Thoracic aorta (tissue), 2 donors: Measurements from ENCODE around the gene MED13L. TPM values are rescaled to one million over a fixed set of nuclear protein-coding genes. Genes with fewer than 3 reads are reported as not detected.

Source experiments
- ATAC-seq: fragments of 150-250 bp; one replicate; pipeline ENCODE4 v1.8.0; 2017; ENCODE audit warnings: low read depth; ENCODE audit not compliant: insufficient number of reproducible peaks, low FRiP score
- DNase-seq: peaks from one replicate; pipeline ENCODE4 v3.0.0-alpha.2; 2020; ENCODE audit warnings: low spot score
- H3K27ac ChIP-seq, 2 donors: fragments of 200-600 bp; sonication (generic); 1 replicate in 1 of 2; 2 replicates in 1 of 2; pipeline ENCODE4 v1.5.1; 2016; ENCODE audit warnings: mild to moderate bottlenecking in 2 of 2, moderate library complexity in 2 of 2
- H3K27me3 ChIP-seq: fragments of 200-600 bp; sonication (generic); replicated peaks from 2 replicates; pipeline ENCODE4 v1.6.0; 2016; ENCODE audit warnings: mild to moderate bottlenecking; ENCODE audit not compliant: insufficient read depth
- H3K36me3 ChIP-seq: fragments of 200-600 bp; sonication (generic); one replicate; pipeline ENCODE4 v1.5.1; 2016
- H3K4me1 ChIP-seq, 2 donors: fragments of 200-600 bp; sonication (generic); 1 replicate in 1 of 2; 2 replicates in 1 of 2; pipeline versions ENCODE4 v1.5.1 to v1.6.0; 2016; ENCODE audit warnings: low read depth in 2 of 2, mild to moderate bottlenecking in 1 of 2; ENCODE audit not compliant: control insufficient read depth in 1 of 2
- H3K4me3 ChIP-seq: fragments of 200-600 bp; sonication (generic); 2 replicates; pipeline ENCODE4 v1.5.1; 2016; ENCODE audit warnings: mild to moderate bottlenecking
- H3K9me3 ChIP-seq: fragments of 200-600 bp; sonication (generic); 2 replicates; pipeline ENCODE4 v1.5.1; 2016
- total RNA-seq, 2 donors: library from RNA; depleted of rRNA; stranded (reverse); fragments of >200 nt; gene quantifications; one replicate each; pipeline versions ENCODE4 v1.1.0 to v1.2.3, GENCODE V29; 2016
- TF ChIP-seq, protein P1 (sequence below): fragments of 200-600 bp; sonication (generic); IDR thresholded peaks from one replicate; pipeline ENCODE4 v1.5.1; 2019; ENCODE audit warnings: antibody characterized with exemption

Gene MED13L
- total RNA-seq, 2 donors from 2014 or later = 186 to 221 TPM

DNA sequence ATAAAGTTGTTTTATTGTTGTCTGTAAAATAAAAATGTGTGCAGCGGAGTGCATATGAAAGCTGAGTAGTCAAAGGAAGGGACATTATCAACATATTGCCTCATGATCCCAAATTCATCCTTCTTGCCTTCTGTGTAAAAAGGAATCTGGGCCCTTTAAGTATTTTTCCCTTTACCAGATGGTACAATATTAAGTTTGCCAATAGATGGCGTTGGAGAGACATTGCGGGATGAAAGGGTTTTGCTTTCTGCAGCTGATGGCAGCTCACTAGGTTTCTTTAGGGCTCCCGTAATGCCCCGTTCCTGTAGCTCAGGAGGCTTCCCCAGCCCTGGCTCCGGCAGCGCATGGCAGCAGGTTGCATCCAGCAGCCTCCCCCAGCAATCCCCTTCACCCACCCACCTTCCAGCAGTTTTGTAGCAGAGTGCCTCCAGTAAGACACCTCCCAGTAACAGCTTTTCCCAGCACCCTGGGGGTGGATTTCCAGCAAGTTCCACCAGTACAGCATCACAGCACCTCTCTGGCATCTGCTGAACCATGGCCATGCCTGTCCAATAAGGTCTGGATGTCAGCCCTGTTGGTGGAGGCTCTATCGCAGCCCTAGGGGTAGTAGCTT lies 354.4 kb downstream of the MED13L start:
- no peaks in the 10 kb centered on the region for H3K27me3 ChIP-seq
- TF ChIP-seq, protein P1, sequence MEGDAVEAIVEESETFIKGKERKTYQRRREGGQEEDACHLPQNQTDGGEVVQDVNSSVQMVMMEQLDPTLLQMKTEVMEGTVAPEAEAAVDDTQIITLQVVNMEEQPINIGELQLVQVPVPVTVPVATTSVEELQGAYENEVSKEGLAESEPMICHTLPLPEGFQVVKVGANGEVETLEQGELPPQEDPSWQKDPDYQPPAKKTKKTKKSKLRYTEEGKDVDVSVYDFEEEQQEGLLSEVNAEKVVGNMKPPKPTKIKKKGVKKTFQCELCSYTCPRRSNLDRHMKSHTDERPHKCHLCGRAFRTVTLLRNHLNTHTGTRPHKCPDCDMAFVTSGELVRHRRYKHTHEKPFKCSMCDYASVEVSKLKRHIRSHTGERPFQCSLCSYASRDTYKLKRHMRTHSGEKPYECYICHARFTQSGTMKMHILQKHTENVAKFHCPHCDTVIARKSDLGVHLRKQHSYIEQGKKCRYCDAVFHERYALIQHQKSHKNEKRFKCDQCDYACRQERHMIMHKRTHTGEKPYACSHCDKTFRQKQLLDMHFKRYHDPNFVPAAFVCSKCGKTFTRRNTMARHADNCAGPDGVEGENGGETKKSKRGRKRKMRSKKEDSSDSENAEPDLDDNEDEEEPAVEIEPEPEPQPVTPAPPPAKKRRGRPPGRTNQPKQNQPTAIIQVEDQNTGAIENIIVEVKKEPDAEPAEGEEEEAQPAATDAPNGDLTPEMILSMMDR = no peak

DNA sequence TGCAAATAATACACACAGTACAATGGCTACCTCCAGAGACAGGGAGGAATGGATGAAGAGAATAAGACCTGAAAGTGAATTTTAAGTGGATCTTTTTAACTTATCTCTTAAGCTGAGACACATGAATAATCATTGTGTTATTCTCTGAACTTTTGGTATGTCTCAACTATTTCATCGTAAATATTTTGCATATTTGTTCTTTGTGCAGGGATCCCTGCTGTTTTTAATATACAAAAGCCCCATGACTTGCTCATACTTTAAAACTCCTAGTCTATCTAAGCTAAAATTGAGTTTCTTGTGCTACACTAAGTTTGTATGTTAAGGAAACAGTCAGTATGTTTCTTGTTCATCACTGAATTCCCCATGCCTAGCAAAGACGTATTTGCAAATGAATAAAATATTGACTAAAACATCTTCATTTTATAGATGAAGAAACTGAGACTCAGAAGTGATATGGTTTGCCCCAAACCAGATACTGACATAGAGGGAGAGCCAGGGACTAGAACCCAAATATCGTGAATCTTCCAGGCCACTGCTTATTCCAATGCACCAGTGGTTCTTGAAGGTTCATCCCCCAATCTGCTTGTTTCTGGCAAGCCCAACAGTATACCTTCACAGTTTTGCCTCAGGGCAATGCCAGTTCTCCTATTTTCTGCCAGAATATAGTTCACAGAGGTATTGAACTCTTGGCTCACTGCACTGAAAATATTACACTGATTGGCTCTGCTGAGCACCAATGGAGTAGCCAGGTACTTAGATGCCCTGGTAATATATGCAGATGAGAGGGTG lies 356.9 kb downstream of the MED13L start:
- TF ChIP-seq, protein P1 = no peak
- no peak for DNase-seq
- no peak for ATAC-seq
- Histone ChIP-seq H3K4me3 (no peak overlapping the region), H3K9me3 (peaks cover 8% of the 10 kb centered on the region), H3K27me3 (no peaks in the 10 kb centered on the region), H3K27ac (no peak overlapping the region), H3K4me1 (no peaks in the 10 kb centered on the region), H3K36me3 (no peaks in the 10 kb centered on the region)

More for the DNA sequence above, 354.4 kb downstream of the MED13L start:
- Histone ChIP-seq H3K27ac (no peak overlapping the region), H3K4me3 (no peak overlapping the region), H3K9me3 (peaks cover 8% of the 10 kb centered on the region), H3K36me3 (no peaks in the 10 kb centered on the region), H3K4me1 (no peaks in the 10 kb centered on the region)
- ATAC-seq = no peak
- DNase-seq = no peak

DNA sequence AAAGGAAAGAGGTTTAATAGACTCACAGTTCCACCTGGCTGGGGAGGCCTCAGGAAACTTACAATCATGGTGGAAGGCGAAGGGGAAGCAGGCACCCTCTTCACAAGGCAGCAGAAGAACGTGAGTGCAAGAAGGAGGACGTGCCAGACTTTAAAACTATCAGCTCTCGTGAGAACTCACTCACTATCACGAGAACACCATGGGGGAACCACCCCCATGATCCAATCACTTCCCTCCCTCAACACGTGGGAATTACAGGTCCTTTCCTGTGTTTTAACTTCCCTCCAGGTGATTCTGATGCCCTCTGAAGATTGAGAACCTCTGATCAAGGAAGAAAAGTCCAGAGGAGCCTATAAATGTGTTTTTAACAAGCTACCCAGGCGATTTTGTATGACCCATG lies 358.7 kb downstream of the MED13L start:
- Histone ChIP-seq H3K36me3 (no peaks in the 10 kb centered on the region), H3K27me3 (no peaks in the 10 kb centered on the region), H3K4me3 (no peak overlapping the region), H3K9me3 (peaks cover 8% of the 10 kb centered on the region), H3K27ac (no peak overlapping the region), H3K4me1 (no peaks in the 10 kb centered on the region)
- no peak for DNase-seq
- no peak for ATAC-seq
- TF ChIP-seq, protein P1 = no peak

DNA sequence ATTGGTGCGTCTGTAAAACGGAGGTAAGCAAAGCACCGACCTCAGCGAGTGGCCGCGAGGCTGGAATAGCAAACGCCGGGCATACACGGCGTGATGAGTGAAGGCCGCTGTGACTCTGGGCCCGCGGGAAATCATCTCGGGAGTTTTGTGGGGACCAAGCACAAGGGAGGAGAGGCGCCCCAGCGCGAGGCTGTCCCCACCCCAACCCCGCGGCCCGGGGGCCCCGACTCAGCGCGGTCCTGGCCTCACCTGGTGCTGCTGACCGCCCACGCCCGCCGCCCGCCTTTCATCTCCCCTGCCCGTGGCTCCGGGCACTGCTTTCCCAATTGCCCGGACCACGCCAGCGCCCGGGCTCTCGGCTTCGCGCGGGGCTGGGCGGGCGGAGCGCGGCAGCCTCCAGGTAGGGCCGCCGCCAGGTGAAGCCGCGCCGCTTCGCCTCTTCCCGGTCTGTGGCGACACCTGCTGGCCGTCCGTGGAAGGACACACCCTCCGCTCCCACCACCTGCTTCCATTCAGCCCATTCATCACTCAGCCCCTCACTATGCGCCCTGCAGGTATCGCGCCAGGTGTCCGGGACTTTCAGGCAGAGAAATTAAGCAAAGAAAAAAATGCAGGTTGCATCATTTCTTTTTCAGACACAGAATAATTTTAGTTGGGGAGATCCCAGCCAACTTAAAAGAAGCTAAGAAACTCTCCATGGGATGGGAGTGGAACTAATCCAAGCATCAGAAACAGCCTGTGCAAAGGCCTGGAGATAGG lies 360.4 kb downstream of the MED13L start:
- TF ChIP-seq, protein P1 = peak; percentile 96
- DNase-seq (no peak), ATAC-seq (no peak)
- Histone ChIP-seq H3K36me3 (no peaks in the 10 kb centered on the region), H3K4me3 (no peak overlapping the region), H3K9me3 (no peaks in the 10 kb centered on the region), H3K27me3 (no peaks in the 10 kb centered on the region), H3K4me1 (no peaks in the 10 kb centered on the region), H3K27ac (no peak overlapping the region)

- Histone ChIP-seq H3K9me3 (no peaks in the 10 kb centered on the region), H3K27me3 (no peaks in the 10 kb centered on the region), H3K27ac (no peak overlapping the region), H3K4me1 (no peaks in the 10 kb centered on the region), H3K4me3 (no peak overlapping the region), H3K36me3 (no peaks in the 10 kb centered on the region)
- DNase-seq (no peak), ATAC-seq (no peak)
- TF ChIP-seq, protein P1 = no peak
Measured at GRCh38 chr12:115914122-115914521, 363.4 kb downstream of the MED13L start.
